ENCODE data around the gene RALY. TPM values are rescaled to one million over a fixed set of nuclear protein-coding genes. Genes with fewer than 3 reads are reported as not detected.
A peak's percentile ranks its signal among the peaks of the same experiment; 100 is the strongest.

The RALY gene
- total RNA-seq, 4 donors from 2014 or later: 23.2 to 101 (median 87.5) TPM

DNA sequence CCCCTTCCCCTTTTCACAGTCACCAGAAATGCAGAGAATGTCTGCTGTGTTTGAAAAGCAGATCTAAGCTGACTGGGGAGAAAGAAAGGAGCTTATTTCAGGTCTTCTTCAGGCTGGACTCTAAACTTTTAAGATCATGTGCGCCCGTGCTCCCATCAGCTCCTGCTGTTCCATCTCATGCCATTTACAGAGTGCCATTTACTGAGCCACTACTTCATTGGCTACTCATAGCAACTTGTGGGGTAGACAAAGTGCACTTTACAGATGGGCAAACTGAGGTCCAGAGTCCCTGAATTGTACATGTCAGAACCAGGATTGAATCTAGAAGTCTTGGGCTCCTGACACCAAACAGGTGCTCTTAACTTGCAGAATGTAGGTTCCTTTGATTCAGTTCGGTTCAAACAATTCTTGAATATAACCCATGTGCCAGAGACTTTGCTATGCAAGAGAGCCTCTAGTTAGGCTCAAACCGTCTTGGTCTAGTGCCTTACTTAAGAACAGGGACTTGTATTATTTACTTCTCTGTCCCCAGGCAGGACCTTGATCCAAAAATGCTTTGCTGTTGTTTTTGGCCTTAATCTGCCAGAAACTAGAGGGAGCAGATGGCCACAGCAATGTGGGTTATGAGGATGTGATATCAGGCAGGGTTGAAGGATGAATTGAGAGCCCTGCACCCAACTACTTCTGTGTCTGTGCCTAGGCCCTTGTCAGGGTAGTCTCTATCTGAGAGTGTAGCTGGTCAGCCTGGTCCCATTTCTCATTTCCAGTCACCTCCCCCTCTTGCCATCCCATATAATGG is 56.4 kb downstream of the RALY start:
- no peak overlapping the region for H3K27ac ChIP-seq
- H3K9me3 ChIP-seq: no peaks in the 10 kb centered on the region
- TF ChIP-seq POLR2A (IDR thresholded peaks at IDR 0.05): no peak
- no peak for TF ChIP-seq CTCF (IDR thresholded peaks at IDR 0.05)
- H3K4me1 ChIP-seq: peaks cover 0 to 6% of the 10 kb centered on the region in 2 donors
- intact Hi-C loops (cut with DNase I; ENCODE audit: low total_unique reads): no loop called here
- no peaks in the 10 kb centered on the region for H3K27me3 ChIP-seq
- no peaks in the 10 kb centered on the region for H3K36me3 ChIP-seq
- H3K4me3 ChIP-seq: no peak overlapping the region
- DNase-seq: no peak

GRCh38 chr20:34052414-34052813 is 58.7 kb downstream of the RALY start:
- intact Hi-C loops (cut with DNase I; ENCODE audit: low total_unique reads): no loop called here
- Histone ChIP-seq H3K36me3 (no peaks in the 10 kb centered on the region), H3K27me3 (no peaks in the 10 kb centered on the region), H3K27ac (peak overlapping the region in 1 of 2 donors; percentile 17), H3K4me1 (no peaks in the 10 kb centered on the region), H3K9me3 (no peaks in the 10 kb centered on the region), H3K4me3 (no peak overlapping the region)
- TF ChIP-seq POLR2A (IDR thresholded peaks at IDR 0.05) (no peak), CTCF (IDR thresholded peaks at IDR 0.05) (no peak)
- no peak for DNase-seq

DNA sequence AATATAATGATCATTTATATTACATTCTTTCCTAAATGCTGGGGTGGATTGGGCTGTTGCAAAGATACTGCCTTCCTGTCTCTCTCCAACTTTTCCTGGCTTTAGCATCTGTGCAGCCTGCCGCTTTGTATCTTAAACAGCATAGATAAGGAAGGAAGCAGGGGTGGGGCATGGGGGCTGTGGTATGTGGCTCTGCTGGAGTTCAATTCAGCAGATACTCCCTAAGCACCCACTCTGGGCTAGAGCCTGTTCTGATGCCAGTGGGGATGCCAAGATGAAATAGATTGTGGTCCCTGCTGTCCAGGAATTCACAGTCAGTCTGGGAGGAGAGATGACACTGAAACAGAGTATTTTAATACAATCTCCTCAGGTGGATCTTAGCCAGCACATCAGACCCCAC is 61.6 kb downstream of the RALY start:
- no peak overlapping the region for H3K27ac ChIP-seq
- H3K36me3 ChIP-seq: no peaks in the 10 kb centered on the region
- no peaks in the 10 kb centered on the region for H3K4me1 ChIP-seq
- no peaks in the 10 kb centered on the region for H3K27me3 ChIP-seq
- intact Hi-C loops (cut with DNase I; ENCODE audit: low total_unique reads): no loop called here
- no peak for DNase-seq
- no peaks in the 10 kb centered on the region for H3K9me3 ChIP-seq
- TF ChIP-seq POLR2A (IDR thresholded peaks at IDR 0.05) (no peak), CTCF (IDR thresholded peaks at IDR 0.05) (no peak)
- no peak overlapping the region for H3K4me3 ChIP-seq

- Histone ChIP-seq H3K27ac (no peak overlapping the region), H3K36me3 (no peaks in the 10 kb centered on the region), H3K4me1 (no peaks in the 10 kb centered on the region), H3K27me3 (no peaks in the 10 kb centered on the region), H3K9me3 (no peaks in the 10 kb centered on the region), H3K4me3 (no peak overlapping the region)
- DNase-seq: no peak
- intact Hi-C loops (cut with DNase I; ENCODE audit: low total_unique reads): no loop called here
- TF ChIP-seq CTCF (IDR thresholded peaks at IDR 0.05) (no peak), POLR2A (IDR thresholded peaks at IDR 0.05) (no peak)
These were observed 65.1 kb downstream of the RALY start for GRCh38 chr20:34058831-34059230.

GRCh38 chr20:34060970-34061369 is 67.3 kb downstream of the RALY start:
- no peaks in the 10 kb centered on the region for H3K36me3 ChIP-seq
- H3K4me1 ChIP-seq: peaks cover 8 to 11% of the 10 kb centered on the region in 2 donors
- no peak overlapping the region for H3K27ac ChIP-seq
- DNase-seq: no peak
- no peaks in the 10 kb centered on the region for H3K27me3 ChIP-seq
- intact Hi-C loops (cut with DNase I; ENCODE audit: low total_unique reads): no loop called here
- no peak for TF ChIP-seq CTCF (IDR thresholded peaks at IDR 0.05)
- no peak for TF ChIP-seq POLR2A (IDR thresholded peaks at IDR 0.05)
- no peak overlapping the region for H3K4me3 ChIP-seq
- no peaks in the 10 kb centered on the region for H3K9me3 ChIP-seq

Data from uterus (tissue), 4 donors.